ENCODE data around the gene GUCY1A2. TPM values are rescaled to one million over a fixed set of nuclear protein-coding genes. Genes with fewer than 3 reads are reported as not detected.

The GUCY1A2 gene
- total and polyA plus RNA-seq, 11 donors, result 0.93 to 14.1 (median 10.1) TPM

DNA sequence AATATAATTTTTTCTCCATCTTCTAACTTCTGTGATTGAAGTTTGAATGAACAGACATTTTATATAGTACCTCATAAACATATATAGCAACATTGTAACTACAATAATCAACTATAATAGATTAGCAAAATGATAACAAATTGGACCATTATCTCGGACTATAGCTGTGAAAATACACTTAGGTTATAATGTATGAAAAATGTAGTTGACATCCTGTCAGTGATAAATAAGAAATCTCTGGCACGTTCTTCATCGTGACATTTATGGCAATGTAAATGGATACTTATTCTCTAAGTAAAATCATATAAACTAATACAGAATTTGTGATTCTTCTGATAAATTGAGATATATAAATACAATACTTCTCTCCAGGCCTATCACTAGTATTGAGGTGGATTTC lies 333.3 kb downstream of the GUCY1A2 start:
- Histone ChIP-seq H3K36me3 (no peaks in the 10 kb centered on the region), H3K27ac (no peak overlapping the region), H3K4me1 (no peaks in the 10 kb centered on the region), H3K27me3 (no peaks in the 10 kb centered on the region), H3K4me3 (no peak overlapping the region), H3K9me3 (no peaks in the 10 kb centered on the region)
- no peak for DNase-seq
- no peak for TF ChIP-seq POLR2A (IDR thresholded peaks at IDR 0.05)
- TF ChIP-seq, protein P1, sequence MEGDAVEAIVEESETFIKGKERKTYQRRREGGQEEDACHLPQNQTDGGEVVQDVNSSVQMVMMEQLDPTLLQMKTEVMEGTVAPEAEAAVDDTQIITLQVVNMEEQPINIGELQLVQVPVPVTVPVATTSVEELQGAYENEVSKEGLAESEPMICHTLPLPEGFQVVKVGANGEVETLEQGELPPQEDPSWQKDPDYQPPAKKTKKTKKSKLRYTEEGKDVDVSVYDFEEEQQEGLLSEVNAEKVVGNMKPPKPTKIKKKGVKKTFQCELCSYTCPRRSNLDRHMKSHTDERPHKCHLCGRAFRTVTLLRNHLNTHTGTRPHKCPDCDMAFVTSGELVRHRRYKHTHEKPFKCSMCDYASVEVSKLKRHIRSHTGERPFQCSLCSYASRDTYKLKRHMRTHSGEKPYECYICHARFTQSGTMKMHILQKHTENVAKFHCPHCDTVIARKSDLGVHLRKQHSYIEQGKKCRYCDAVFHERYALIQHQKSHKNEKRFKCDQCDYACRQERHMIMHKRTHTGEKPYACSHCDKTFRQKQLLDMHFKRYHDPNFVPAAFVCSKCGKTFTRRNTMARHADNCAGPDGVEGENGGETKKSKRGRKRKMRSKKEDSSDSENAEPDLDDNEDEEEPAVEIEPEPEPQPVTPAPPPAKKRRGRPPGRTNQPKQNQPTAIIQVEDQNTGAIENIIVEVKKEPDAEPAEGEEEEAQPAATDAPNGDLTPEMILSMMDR (IDR thresholded peaks at IDR 0.05), result no peak
- 85 to 93% (median 90%) methylated on average over 3 of the region's 3 CpGs for WGBS, 4 donors
- intact Hi-C loops (cut with DNase I), result no loop called here
- ATAC-seq, result no peak

DNA sequence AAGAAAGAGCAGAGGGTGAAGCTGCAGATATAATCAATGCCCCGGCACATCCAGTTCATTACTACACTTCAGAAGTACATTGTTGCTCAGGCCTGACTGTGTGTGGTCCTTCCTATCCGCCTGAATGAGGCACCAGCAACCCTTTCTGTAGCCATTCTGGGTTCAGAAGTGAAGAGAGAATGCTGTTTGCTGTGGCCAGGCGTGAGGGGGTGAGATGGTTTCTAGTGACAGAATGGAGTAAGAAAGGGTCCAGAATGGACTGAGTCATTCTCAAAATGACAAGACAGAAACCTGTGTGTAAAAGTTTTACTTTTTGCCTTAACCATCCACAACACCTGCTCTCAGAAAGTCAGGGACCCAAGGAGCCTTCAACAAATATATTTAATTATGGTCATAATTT lies 334.8 kb downstream of the GUCY1A2 start:
- 79 to 85% (median 80%) methylated on average over 3 of the region's 3 CpGs for WGBS, 4 donors
- no peaks in the 10 kb centered on the region for H3K36me3 ChIP-seq
- intact Hi-C loops (cut with DNase I), result no loop called here
- no peak for TF ChIP-seq POLR2A (IDR thresholded peaks at IDR 0.05)
- TF ChIP-seq, protein P1 (IDR thresholded peaks at IDR 0.05), result no peak
- H3K4me3 ChIP-seq, result no peak overlapping the region
- H3K9me3 ChIP-seq, result no peaks in the 10 kb centered on the region
- H3K27ac ChIP-seq, result no peak overlapping the region
- ATAC-seq (no peak), DNase-seq (no peak)
- no peaks in the 10 kb centered on the region for H3K27me3 ChIP-seq
- no peaks in the 10 kb centered on the region for H3K4me1 ChIP-seq

DNA sequence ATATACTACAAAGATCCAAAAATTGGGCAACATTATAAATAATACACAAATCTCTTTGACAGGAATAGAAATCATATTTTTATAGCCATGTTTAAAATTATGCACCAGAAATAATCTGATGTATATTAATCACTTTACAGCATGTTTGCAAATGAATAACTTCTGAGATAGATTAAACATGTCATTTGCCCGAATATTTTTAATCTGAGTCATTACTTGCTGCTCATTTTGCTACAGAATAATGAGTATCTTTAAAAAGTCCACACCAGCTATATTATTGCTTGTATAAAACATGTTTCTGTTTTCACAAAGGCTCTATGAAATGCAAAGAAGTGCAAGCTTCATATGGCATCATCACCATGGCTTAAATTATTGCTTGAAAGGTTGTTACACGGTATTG lies 336.8 kb downstream of the GUCY1A2 start:
- no peak for TF ChIP-seq POLR2A (IDR thresholded peaks at IDR 0.05)
- TF ChIP-seq, protein P1 (IDR thresholded peaks at IDR 0.05), result no peak
- ATAC-seq, result no peak
- no peaks in the 10 kb centered on the region for H3K27me3 ChIP-seq
- WGBS, 4 donors, result 82 to 92% (median 85%) methylated on average over 2 of the region's 2 CpGs
- H3K4me1 ChIP-seq, result no peaks in the 10 kb centered on the region
- no peak overlapping the region for H3K27ac ChIP-seq
- intact Hi-C loops (cut with DNase I), result no loop called here
- no peak overlapping the region for H3K4me3 ChIP-seq
- no peak for DNase-seq
- H3K36me3 ChIP-seq, result no peaks in the 10 kb centered on the region
- H3K9me3 ChIP-seq, result no peaks in the 10 kb centered on the region

DNA sequence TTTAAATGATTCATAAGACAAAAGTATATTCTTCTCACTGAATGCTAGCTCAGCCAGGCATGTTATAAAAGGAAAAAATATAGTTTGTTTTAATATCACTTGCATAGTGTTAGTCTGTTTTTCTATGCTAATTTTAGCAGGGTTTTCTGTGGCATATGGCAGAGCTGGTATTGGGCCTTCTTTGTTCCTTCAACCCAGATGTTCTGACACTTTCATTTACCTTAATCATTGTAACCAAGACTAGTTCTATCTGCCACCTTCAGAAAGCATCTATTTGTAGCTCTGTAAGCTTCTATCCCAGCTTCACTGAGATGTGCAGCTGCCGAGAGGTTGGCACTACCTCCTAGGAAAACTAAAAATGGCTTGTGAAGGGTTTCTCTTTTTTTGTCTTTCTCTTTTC lies 338.7 kb downstream of the GUCY1A2 start:
- H3K27me3 ChIP-seq, result no peaks in the 10 kb centered on the region
- no peak overlapping the region for H3K27ac ChIP-seq
- 84 to 89% (median 86%) methylated on average over 1 of the region's 1 CpG for WGBS, 4 donors
- H3K9me3 ChIP-seq, result no peaks in the 10 kb centered on the region
- ATAC-seq (no peak), DNase-seq (no peak)
- no peak overlapping the region for H3K4me3 ChIP-seq
- TF ChIP-seq, protein P1 (IDR thresholded peaks at IDR 0.05), result no peak
- TF ChIP-seq POLR2A (IDR thresholded peaks at IDR 0.05), result no peak
- intact Hi-C loops (cut with DNase I), result no loop called here
- H3K36me3 ChIP-seq, result no peaks in the 10 kb centered on the region
- no peaks in the 10 kb centered on the region for H3K4me1 ChIP-seq
